NCI-H2081 treated with DMSO at 0.1 percent for 48 hours (cell line): Measurements from ENCODE around the gene TSGA10IP.

ENCODE experiments used
- DNase-seq: peaks from one replicate; lab custom pipeline; 2025; lab: John Stamatoyannopoulos, UW

Gene TSGA10IP

DNA sequence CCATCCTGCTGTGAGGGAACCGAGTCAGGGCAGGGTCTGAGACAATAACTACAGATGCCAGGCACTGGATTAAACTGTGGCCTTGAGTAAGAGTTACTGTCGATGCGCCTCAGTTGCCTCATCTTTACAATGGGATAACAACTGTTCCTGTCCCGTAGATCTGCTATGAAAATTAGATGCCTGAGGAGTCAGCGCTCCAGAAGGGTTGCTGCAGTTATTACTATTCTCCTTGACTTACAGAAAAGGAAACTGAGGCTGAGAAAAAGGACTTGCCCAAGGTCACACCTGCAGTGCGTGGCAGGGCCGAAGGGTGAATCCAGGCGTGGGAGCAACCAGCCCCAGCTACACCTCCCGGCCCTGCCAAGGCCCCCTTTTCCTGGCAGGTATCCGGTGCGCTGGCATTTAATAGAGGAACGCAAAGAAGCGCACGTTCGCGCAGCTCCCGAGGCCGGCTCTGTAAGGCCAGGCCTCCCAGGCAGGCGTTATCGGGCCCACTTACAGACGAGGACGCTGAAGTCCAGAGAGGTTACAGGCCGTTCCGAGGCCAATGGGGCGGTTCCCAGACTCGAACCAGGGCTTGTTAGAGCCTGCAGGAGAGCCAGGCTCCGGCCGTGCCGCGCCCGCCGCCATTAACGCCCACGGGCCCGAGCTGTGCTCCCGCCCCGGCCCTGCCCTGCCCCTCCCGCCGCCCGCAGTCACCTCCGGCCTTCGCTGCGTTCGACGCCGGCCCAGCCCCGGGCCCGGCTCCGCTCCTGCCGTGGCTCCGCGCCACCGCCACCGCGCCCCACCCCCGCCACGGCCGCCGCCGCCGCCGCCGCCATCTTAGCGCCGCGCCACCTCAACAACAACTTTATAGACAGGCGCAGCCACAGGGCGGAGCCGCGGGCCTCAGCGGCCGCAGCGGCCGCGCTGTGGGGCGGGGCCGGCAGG lies 26.8 kb upstream of the TSGA10IP start, which contains the start of gene C11orf68:
TSS of gene C11orf68 (minus strand) at position 852 of the 930 bp plus-strand sequence. CDS start at position 821, 31 bp downstream.
- no peak for DNase-seq

DNA sequence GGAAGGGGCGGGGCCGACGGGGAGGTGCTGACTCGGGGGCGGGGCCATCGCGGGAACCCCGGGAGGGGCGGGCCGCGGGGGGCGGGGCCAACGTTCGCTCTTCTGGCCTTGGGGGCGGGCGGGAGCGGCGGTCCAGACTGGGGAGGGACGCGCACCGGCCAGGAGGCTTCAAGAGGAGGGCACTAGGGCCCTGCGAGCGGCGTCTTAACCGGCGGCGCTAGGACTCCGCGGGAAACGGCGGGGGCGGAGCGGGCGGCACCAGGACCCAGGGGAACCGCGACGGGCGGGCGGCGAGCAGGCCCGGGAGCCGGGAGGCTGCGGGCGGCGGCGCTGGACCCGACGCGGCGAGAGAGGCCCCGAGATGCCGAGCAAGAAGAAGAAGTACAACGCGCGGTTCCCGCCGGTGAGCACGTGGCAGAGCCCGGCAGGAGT lies 26.1 kb upstream of the TSGA10IP start, which contains the start of gene DRAP1:
TSS of gene DRAP1 (plus strand) at position 286 of the 432 bp plus-strand sequence. CDS start at position 362, 76 bp downstream.
- peak; percentile 67 for DNase-seq

DNA sequence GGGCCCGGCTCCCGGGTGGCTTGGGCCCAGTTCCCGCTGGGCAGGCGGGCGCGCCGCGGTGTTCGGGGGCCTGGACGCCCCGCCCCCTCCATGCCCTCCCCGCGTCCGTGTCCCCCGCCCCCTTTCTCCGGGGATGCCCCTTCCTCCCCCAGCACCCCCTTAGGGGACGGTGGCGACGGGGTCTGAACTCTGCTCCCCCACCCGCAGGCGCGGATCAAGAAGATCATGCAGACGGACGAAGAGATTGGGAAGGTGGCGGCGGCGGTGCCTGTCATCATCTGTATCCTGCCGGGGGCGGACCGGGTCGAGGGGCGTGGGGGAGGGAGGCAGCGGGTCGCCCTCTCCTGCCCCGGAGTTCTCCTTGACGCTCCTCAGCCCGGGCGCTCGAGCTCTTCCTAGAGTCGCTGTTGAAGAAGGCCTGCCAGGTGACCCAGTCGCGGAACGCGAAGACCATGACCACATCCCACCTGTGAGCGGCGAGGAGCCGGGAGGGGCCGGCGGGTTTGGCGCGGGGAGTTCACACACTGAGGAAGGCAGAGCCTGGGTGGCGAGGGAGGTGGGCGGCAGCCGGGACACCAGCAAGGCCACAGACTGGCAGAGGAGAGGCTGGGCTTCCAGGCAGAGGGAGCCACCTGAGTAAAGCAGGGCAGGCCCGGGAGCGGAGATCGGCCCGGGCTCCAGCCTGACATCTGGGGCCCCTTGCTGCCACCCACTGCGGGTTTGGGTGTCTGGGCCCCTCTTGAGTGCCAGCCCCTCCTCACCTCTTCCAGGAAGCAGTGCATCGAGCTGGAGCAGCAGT lies 25.5 kb upstream of the TSGA10IP start:
- DNase-seq: no peak

DNA sequence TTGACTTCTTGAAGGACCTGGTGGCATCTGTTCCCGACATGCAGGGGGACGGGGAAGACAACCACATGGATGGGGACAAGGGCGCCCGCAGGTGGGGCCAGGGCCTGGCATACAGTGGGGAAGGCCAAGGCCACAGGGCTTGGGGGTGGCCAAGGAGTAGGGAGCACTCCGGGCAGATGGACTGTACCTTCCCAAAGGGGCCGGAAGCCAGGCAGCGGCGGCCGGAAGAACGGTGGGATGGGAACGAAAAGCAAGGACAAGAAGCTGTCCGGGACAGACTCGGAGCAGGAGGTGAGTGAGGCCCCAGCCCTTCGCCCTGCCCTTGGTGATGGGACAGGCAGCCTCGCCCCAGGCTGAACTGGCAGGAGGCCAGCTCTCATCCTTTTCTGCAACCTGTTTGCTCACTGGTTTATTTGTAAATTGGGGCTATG lies 24.9 kb upstream of the TSGA10IP start:
- DNase-seq: no peak

DNA sequence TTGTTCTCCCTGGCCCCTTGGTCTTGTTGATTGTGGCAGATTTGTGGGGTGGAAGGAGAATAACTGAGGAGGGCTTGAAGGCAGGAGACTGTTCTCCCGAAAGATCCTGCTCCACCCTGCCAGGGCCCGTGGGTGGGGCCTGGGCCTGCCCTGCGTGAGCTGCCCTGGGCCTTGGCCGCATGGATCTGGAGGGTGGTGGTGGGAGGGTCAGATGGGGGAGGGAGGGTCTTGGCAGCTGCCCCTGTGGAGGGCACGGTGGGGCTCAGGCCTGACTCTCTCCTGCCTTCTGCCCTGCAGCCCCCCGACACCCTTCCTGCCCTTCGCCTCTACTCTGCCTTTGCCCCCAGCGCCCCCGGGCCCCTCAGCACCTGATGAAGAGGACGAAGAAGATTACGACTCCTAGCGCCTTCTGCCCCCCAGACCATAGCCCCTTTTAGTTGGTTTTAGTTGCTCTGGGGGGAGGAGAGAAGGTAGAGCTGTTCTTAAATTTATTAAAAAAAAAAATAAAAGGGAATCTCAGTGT lies 24.2 kb upstream of the TSGA10IP start:
- DNase-seq: no peak

DNA sequence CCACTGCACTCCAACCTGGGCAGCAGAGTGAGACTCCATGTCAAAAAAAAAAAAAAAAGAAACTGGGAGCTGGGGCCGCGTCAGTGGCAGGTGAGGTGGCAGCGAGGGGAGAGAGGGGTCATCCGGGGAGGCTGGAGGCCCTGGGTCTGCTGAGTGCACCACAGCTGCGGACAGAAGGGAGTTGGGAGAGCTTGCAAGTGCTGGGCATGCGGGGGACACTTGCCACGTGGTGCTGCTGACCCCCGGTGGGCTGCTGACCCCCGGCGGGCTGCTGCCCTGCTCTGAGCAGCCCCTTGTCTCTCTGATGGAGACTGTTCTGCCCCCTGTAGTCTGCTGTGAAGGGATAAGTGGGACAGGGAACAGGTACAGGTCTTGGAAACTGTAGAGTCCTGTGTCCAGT lies 23.4 kb upstream of the TSGA10IP start:
- DNase-seq: no peak

DNA sequence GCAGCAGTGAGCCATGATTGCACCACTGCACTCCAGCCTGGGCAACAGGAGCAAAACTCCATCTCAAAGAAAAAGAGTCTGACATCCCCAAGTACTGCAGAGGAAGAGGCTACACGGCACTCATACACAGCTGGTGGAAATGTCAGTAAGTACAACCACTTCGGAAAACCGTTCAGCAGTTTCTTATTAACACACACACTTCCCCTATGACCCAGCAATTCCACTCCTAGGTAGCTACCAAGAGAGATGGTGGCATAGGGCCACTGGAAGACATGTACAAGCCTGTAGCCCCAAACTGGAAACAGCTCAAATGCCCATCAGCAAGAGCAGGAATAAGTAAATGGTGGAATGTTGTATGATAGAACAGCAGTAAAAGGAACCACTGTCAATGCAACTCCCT lies 22.7 kb upstream of the TSGA10IP start:
- DNase-seq: no peak

DNA sequence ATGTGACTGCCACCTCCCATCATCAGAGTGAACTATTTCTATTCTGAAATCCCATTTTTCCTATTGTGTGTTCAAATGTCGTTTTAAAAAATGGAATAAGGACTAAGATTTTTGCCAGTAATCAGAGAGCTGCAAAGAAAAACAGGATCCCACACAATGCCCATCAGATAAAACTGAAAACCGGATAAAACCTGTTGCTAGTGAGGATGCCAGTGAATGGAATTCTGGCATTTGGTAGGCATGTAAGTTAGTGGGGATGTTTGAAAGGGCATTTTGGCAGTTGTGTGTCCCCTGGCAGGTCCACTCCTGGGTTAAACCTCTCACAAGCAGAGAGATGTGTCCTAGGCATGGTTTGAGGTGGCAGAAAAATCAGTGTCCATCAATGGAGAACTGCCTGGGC lies 19.9 kb upstream of the TSGA10IP start:
- no peak for DNase-seq

DNA sequence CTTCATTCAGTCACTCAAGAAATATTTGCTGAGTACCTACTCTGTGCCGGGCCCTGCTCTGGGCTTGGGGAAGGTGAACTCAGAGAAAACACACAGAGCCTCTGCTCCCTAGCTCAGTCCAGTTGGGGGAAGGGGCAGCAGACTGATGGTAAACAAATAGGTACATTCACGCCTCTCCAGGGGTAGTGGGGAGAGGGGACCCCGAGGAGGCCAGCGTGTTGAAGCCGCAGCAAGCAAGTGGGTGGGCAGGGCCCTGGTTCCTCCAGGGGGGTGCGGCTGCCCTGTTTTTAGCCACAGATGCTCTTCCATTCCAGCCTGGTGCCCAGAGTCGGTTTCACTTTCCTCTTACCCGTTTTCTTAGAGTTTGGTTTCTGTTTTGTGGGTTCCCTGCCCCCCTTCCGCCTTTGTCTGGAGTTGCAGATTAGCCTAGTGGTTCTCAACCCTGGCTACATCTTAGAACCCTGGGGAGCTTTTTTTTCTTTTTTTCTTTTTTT lies 17.3 kb upstream of the TSGA10IP start:
- DNase-seq: no peak

DNA sequence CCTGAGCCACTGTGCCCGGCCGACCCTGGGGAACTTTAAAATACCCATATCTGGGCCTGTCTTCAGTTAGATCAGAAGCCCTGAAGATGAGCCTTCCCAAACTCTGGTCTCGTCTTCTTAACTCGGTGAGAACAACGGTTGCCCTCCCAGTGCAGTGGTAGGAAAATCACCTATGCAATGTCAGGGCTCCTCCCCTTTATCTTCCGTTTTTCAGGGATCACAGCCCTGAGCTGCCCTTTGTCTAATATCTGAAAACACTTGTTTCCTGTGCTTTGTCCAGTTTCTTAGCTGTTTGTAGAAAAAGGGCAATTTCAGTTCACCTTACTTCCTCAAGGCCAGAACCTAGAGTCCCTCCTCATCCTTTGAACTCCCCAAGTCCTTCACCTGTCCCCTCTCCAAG lies 16.6 kb upstream of the TSGA10IP start:
- no peak for DNase-seq

DNA sequence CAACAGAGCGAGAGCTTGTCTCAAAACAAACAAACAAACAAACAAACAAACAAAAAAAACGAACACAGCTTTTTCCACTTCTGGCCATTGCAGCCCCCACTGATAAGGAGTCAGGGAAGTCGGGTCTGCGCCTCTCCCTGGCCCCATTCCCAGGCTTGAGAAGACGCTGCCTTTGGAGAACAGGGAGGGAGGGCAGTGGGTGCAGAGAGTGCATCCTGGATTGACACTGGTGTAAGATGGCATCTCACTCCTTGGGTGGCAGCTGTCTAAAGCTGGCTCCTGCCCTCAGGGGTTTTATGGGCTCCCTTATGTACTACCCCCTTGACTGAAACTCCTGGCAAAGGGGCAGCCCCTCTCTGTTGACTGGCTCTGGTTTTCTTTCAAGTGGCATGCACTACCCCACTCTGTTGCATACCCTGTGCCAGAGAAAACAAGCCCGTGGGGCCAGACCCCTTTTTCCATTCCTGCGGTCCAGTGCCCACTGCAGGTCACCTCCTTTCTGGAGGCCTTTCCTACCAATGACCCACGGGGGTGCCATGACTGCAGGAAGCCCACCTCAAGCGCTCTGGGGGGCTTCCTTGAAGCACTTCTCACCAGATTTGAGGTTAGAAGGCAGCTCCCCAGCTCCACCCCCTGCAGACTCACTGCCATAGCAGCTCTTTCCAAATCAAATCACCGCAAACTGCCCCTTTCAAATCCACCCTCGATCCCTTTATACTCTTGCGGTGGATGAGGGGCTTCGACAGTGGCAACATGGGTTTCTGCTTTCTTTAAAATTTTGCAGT lies 13.3 kb upstream of the TSGA10IP start:
- DNase-seq: no peak

DNA sequence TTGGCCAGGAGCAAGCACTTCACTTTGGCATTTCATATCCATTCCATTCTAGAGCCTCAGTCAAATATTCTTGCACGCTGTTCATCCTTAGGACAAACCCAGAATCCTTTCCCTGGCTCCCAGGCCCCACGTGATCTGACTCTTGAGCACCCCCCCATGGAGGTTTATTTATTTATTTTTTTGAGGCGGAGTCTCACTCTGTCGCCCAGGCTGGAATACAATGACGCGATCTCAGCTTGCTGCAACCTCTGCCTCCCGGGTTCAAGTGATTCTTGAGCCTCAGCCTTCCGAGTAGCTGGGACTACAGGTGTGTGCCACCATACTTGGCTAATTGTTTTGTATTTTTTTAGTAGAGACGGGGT lies 12.7 kb upstream of the TSGA10IP start:
- no peak for DNase-seq

DNA sequence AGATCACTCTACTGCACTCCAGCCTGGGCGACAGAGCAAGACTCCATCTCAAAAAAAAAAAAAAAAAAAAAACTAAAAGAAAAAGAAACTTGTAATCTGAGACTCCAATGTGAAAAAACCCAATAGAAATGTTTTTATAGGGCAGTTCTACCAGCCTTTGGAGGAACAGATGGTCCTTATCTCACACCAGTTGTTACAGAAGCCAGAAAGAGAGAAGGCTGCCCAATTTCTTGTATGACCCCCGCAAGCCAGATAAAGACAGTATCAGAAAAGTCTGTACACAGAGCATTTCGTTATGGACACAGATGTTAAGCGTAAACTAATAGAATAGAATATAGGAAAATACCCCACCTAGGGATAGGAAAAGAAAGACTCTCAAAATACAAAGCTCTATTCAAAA lies 11.3 kb upstream of the TSGA10IP start:
- no peak for DNase-seq

DNA sequence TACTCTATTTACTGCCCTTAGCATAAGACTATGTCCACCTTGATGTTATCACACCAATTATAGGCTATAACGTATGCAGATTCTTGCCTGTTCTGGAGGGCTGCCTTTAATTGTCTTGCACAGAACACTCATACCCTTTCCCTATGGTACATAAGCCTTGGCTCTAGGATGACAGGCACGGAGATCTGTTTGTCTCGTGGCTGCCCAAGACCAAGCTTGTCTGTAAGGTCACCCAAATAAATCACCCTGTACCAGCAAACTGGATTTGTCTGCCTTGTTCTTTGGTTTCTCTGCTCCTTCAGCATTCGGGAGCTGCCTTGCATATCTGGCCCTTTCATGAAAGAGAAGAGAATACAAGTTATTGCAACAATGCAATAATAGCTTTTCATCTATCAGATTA lies 7.5 kb upstream of the TSGA10IP start:
- no peak for DNase-seq

DNA sequence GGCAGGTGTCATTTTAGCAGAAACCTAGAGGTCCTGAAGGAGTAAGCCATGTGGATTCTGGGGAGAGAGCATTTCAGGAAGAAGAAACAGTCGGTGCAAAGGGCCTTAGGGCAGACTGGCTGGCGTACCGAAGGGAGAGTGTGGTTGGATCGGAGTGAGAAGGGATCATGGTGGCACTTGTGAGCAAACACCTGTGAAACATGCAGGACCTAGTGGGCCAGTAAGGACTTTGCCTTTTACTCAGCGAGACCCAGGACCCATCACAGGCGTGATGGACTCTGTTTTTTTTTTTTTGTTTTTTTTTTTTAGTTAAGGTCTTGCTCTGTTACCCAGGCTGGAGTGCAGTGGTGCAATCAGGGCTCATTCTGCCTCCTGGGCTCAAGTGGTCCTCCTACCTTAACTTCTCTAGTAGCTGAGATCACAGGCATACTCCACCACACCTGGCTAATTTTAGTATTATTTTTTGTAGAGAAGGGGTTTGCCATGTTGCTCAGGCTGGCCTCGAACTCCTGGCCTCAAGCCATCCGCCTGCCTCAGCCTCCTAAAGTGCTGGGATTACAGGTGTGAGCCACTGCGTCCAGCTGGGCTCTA lies 3.5 kb upstream of the TSGA10IP start:
- no peak for DNase-seq

DNA sequence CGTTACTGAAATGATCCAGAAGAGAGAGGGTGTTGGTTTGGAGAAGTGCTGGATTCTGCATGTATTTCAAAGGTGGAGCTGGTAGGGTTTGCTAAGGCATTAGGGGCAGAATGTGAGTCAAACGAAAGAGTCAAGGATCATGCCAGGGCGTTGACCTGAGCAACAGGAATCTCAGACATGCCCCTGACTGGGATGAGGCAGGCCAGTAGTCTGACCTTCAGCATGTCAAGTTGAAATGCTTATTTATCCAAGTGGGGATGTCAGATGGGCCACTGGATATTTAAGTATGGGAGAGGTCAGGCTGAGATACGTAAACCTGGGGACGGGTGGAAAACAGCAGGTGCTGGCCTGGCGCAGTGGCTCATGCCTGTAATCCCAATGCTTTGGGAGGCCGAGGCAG lies 2.7 kb upstream of the TSGA10IP start:
- no peak for DNase-seq

DNA sequence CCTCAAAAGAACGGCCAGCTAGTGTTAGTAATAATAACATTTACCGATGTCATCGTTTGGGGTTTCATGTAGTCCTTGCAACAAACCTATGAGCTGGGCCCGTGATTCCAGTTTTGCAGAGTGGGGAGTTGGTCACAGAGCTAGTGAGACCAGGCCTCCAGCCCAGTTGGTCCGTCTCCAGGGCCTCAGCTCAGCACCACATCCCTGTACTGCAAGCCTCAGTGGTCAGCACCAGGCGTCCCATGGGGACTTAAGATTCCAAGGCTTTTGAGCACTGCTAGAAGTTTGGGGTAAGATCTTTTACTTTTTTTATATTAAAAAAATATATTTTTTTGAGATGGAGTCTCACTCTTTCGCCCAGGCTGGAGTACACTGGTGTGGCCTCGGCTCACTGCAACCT lies 1.1 kb upstream of the TSGA10IP start:
- no peak for DNase-seq

DNA sequence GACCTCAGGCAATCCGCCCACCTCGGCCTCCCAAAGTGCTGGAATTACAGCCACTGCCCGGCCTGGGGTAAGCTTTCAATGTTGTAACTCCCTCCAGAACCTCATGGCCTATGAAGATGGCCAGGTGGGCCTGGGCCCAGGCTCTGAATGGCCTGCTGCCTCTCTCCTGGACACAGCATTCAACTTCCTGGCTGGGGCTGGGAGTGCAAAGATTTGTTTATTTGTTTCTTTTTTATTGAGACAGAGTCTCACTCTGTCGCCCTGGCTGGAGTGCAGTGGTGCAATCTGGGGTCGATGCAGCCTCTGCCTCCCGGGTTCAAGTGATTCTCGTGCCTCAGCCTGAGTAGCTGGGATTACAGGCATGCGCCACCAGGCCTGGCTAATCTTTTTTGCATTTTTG lies 513 bp upstream of the TSGA10IP start:
- no peak for DNase-seq

DNA sequence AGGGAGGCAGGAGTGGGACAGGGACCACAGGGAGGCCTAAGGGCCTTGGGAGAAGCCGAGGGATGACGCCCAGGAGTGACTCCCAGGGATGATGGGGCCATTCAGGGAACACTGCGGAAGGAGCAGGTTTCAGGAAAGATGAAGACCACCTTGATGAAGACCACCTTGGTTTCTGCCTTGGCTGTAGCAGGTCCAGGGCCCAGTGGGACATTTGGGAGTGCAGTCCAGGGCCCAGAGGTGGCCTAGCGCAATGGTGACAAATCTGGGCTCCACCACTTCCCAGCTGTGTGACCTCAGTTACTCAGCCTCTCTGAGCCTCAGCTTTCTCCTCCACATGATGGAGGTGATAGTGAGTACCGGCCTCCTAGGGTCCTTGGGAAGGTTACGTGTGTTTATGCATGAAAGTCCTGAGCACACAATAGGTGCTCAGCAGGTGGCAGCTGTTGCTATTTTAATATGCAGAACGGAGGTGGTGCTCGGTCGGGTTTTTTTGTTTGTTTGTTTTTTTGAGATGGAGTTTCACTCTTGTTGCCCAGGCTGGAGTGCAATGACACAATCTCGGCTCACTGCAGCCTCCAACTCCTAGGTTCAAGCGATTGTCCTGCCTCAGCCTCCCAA lies 770 bp downstream of the TSGA10IP start:
- no peak for DNase-seq

DNA sequence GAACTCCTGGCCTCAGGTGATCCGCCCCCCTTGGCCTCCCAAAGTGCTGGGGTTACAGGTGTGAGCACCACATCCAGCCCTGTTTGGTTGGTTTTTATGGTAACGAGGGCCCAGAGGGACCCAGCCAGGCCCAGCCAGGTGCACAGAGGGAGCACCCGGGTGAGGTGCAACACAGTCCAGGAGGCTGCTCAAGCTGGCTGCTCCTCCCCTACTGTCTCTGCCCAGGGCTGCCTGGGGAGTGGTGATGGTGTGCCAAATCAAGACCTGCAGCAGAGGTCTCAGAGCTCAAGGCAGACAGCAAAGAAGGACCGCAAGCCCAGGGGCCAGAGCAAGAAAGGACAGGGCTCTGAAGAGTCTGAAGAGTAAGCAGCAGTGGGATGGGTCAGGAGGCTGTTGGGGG lies 1.4 kb downstream of the TSGA10IP start:
- no peak for DNase-seq

DNA sequence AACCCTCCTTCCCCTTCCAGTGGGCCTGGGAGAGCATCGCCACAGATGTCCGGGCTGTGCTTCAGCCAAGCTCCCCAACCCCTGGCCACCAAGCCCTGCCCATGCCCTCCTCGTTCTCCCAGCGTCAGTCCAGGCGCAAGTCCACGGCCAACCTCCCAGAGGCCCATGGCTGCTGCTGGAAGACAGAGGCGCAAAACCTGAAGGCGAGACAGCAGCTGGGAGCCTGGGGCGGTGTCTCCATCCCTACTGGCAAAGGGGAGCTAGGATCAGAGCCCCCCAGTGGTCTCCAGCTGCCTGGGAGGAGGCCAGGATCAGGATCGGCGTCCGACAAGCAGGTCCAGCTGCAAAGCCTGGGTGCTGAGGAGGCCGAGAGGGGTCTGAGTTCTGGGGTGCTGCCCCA lies 1.9 kb downstream of the TSGA10IP start:
- no peak for DNase-seq
